Fibroblast of lung (primary cell): ENCODE data around the gene HPN. TPM values are rescaled to one million over a fixed set of nuclear protein-coding genes. Genes with fewer than 3 reads are reported as not detected.

Experiments used
- DNase-seq, 2 donors: peaks; one replicate each; pipeline versions ENCODE4 v3.0.0 to v3.0.0-alpha.2; 2010; ENCODE audit warnings: low read depth in 2 of 2
- H2AFZ ChIP-seq: 2 replicates; pipeline ENCODE4 v1.5.1; 2012; ENCODE audit warnings: low read length, control low read depth, inconsistent platforms
- H3K27ac ChIP-seq: 2 replicates; pipeline ENCODE4 v1.5.1; 2011; ENCODE audit warnings: low read length, control low read depth; ENCODE audit not compliant: insufficient read depth
- H3K27me3 ChIP-seq: 2 replicates; pipeline ENCODE4 v1.5.1; 2011; ENCODE audit warnings: mild to moderate bottlenecking, low read length; ENCODE audit not compliant: control insufficient read depth, insufficient read depth
- H3K36me3 ChIP-seq: 2 replicates; pipeline ENCODE4 v1.5.1; 2011; ENCODE audit warnings: low read length; ENCODE audit not compliant: control insufficient read depth, insufficient read depth
- H3K4me1 ChIP-seq: 2 replicates; pipeline ENCODE4 v1.5.1; 2011; ENCODE audit warnings: low read length; ENCODE audit not compliant: control insufficient read depth, insufficient read depth; ENCODE audit errors: extremely low read depth
- H3K4me2 ChIP-seq: 2 replicates; pipeline ENCODE4 v1.5.1; 2011; ENCODE audit warnings: low read length, control low read depth; ENCODE audit not compliant: insufficient read depth; ENCODE audit errors: extremely low read depth
- H3K4me3 ChIP-seq, 4 experiments: fragments of 200-600 bp in 1 of 4; sonication (generic) in 1 of 4; replicated peaks in 1 of 4; 2 replicates each; pipeline ENCODE4 v1.5.1; 2011 to 2016; ENCODE audit warnings: low read length in 4 of 4, low read depth in 3 of 4, mild to moderate bottlenecking in 3 of 4, control low read depth in 2 of 4, inconsistent platforms in 1 of 4, mixed read lengths in 1 of 4; ENCODE audit not compliant: insufficient read depth in 1 of 4; ENCODE audit errors: control extremely low read depth in 1 of 4
- H3K79me2 ChIP-seq: 2 replicates; pipeline ENCODE4 v1.5.1; 2012; ENCODE audit warnings: mild to moderate bottlenecking, low read length, inconsistent platforms; ENCODE audit not compliant: control insufficient read depth, insufficient read depth
- H3K9ac ChIP-seq: 2 replicates; pipeline ENCODE4 v1.5.1; 2011; ENCODE audit warnings: mild to moderate bottlenecking, low read length, control low read depth; ENCODE audit not compliant: insufficient read depth
- H3K9me3 ChIP-seq: 2 replicates; pipeline ENCODE4 v1.5.1; 2012; ENCODE audit warnings: low read depth, low read length; ENCODE audit not compliant: control insufficient read depth, insufficient read depth
- H4K20me1 ChIP-seq: 2 replicates; pipeline ENCODE4 v1.5.1; 2011; ENCODE audit warnings: low read length; ENCODE audit not compliant: control insufficient read depth, insufficient read depth; ENCODE audit errors: extremely low read depth
- EZH2 ChIP-seq: IDR thresholded peaks from 2 replicates; pipeline ENCODE4 v1.5.1; 2012; ENCODE audit warnings: low read length, control low read depth, mild to moderate bottlenecking; ENCODE audit errors: missing control alignments
- polyA plus RNA-seq, 2 donors: library from polyadenylated mRNA; depleted of rRNA in 1 of 2; stranded (reverse) in 1 of 2; unstranded in 1 of 2; fragments of >200 nt; gene quantifications; 2 replicates each; pipeline ENCODE4 v1.2.1, GENCODE V29; 2011 to 2012; ENCODE audit warnings: missing spikeins in 1 of 2
- total RNA-seq: library from RNA; depleted of rRNA; stranded (reverse); fragments of >200 nt; gene quantifications from 2 replicates; pipeline ENCODE4 v1.2.1, GENCODE V29; 2014
- TF ChIP-seq, protein P1 (sequence below), 2 donors: IDR thresholded peaks in 1 of 2; conservative IDR thresholded peaks in 1 of 2; 1 replicate in 1 of 2; 2 replicates in 1 of 2; pipeline ENCODE4 v1.5.1; 2011 to 2012; ENCODE audit warnings: low read length in 2 of 2, control low read depth in 1 of 2, inconsistent platforms in 1 of 2, low read depth in 1 of 2, mild to moderate bottlenecking in 1 of 2

The HPN gene
- total and polyA plus RNA-seq, 2 donors (not counting 1 experiment from before 2014, with no cell fraction given), result 0.33 TPM; not detected in 1

DNA sequence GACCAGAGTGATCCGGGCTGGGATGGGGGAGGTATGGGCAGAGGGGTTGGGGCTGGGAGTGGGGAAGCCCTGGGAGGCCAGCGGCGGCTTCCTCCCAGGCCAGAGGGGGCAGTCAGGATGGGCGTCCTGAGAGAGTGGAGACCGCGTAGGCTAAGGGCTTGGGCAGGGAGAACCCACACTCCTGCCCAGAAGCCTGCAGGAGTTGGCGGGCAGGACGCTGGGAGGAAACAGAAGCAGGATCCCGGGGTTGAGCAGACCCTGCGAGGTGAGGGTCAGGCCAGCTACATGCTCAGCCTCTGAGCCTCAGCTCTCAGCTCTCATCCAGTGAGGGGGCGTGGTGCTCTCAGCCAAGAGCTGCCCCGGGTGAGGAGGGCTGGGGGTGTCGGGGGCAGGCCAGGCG lies 19.1 kb upstream of the HPN start:
- H3K27me3 ChIP-seq, result no peaks in the 10 kb centered on the region
- peaks cover 26% of the 10 kb centered on the region for H3K36me3 ChIP-seq
- no peaks in the 10 kb centered on the region for H3K79me2 ChIP-seq
- H3K27ac ChIP-seq, result no peak overlapping the region
- H3K4me2 ChIP-seq, result no peak overlapping the region
- no peak overlapping the region for H2AFZ ChIP-seq
- no peaks in the 10 kb centered on the region for H4K20me1 ChIP-seq
- H3K9ac ChIP-seq, result no peak overlapping the region
- H3K9me3 ChIP-seq, result no peaks in the 10 kb centered on the region
- H3K4me1 ChIP-seq, result no peaks in the 10 kb centered on the region
- H3K4me3 ChIP-seq, result no peak overlapping the region
- no peak for DNase-seq
- TF ChIP-seq EZH2, result no peak
- TF ChIP-seq, protein P1, sequence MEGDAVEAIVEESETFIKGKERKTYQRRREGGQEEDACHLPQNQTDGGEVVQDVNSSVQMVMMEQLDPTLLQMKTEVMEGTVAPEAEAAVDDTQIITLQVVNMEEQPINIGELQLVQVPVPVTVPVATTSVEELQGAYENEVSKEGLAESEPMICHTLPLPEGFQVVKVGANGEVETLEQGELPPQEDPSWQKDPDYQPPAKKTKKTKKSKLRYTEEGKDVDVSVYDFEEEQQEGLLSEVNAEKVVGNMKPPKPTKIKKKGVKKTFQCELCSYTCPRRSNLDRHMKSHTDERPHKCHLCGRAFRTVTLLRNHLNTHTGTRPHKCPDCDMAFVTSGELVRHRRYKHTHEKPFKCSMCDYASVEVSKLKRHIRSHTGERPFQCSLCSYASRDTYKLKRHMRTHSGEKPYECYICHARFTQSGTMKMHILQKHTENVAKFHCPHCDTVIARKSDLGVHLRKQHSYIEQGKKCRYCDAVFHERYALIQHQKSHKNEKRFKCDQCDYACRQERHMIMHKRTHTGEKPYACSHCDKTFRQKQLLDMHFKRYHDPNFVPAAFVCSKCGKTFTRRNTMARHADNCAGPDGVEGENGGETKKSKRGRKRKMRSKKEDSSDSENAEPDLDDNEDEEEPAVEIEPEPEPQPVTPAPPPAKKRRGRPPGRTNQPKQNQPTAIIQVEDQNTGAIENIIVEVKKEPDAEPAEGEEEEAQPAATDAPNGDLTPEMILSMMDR (conservative IDR thresholded peaks at IDR 0.05 in 1 of 2, IDR thresholded peaks at IDR 0.05 in 1 of 2; ENCODE audit: low read depth in 1 of 2, low read length in 2 of 2), result no peak

DNA sequence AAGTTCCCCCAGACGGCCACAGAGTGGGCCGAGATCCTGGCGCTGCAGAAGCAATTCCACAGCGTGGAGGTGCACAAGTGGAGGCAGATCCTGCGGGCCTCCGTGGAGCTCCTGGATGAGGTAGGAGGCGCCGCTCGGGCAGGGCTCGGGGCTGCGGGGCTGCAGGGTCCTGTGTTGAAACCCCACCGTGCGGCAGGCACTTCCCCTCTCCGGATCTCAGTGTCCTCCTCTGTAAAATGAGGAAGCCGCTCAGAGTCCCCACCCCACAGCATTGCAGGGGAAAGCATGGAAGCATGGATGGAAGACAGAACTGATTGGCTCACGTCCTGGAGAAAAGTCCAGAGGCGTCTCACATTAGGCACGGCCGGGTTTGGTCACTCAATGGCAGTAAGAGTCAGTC lies 18.1 kb upstream of the HPN start:
- H3K27me3 ChIP-seq, result no peaks in the 10 kb centered on the region
- H3K9me3 ChIP-seq, result no peaks in the 10 kb centered on the region
- no peak for DNase-seq
- H3K4me2 ChIP-seq, result no peak overlapping the region
- no peaks in the 10 kb centered on the region for H4K20me1 ChIP-seq
- H2AFZ ChIP-seq, result no peak overlapping the region
- H3K9ac ChIP-seq, result no peak overlapping the region
- no peak overlapping the region for H3K27ac ChIP-seq
- peaks cover 27% of the 10 kb centered on the region for H3K36me3 ChIP-seq
- H3K4me1 ChIP-seq, result no peaks in the 10 kb centered on the region
- TF ChIP-seq, protein P1 (conservative IDR thresholded peaks at IDR 0.05 in 1 of 2, IDR thresholded peaks at IDR 0.05 in 1 of 2; ENCODE audit: low read depth in 1 of 2, low read length in 2 of 2), result no peak
- no peak for TF ChIP-seq EZH2
- H3K4me3 ChIP-seq, result no peak overlapping the region
- no peaks in the 10 kb centered on the region for H3K79me2 ChIP-seq

DNA sequence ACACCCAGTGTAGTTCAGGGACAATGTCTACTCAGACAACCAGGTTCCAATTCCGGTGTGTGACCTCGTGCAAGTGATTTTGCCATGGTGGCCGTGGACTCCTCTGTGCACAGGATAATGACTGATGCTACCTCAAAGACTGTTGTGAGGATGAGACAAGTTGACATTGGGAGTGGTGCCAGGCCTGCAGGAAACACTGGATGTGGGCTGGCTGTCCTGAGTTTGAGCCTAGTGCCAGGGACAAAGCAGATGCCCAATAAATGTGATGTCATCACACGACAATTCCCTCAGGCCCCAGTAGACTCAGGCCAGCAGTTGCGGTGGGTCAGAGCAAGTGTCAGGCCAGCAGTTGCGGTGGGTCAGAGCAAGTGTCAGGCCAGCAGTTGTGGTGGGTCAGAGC lies 17.4 kb upstream of the HPN start:
- H3K27ac ChIP-seq, result no peak overlapping the region
- no peak overlapping the region for H3K4me3 ChIP-seq
- no peaks in the 10 kb centered on the region for H3K79me2 ChIP-seq
- no peaks in the 10 kb centered on the region for H3K4me1 ChIP-seq
- no peaks in the 10 kb centered on the region for H3K9me3 ChIP-seq
- DNase-seq, result no peak
- H2AFZ ChIP-seq, result no peak overlapping the region
- H3K27me3 ChIP-seq, result no peaks in the 10 kb centered on the region
- H4K20me1 ChIP-seq, result no peaks in the 10 kb centered on the region
- peaks cover 23% of the 10 kb centered on the region for H3K36me3 ChIP-seq
- TF ChIP-seq, protein P1 (conservative IDR thresholded peaks at IDR 0.05 in 1 of 2, IDR thresholded peaks at IDR 0.05 in 1 of 2; ENCODE audit: low read depth in 1 of 2, low read length in 2 of 2), result no peak
- TF ChIP-seq EZH2, result no peak
- no peak overlapping the region for H3K9ac ChIP-seq
- H3K4me2 ChIP-seq, result no peak overlapping the region
